ENCODE results near the gene ADAMTS16. TPM values are rescaled to one million over a fixed set of nuclear protein-coding genes. Genes with fewer than 3 reads are reported as not detected.

ADAMTS16 gene
- total RNA-seq, 2 donors from 2014 or later: 0.11 TPM; not detected in 1

- Histone ChIP-seq H3K36me3 (no peaks in the 10 kb centered on the region), H3K27me3 (replicated peaks; ENCODE audit: insufficient read depth) (no peaks in the 10 kb centered on the region), H3K27ac (no peak overlapping the region), H3K4me3 (no peak overlapping the region), H3K9me3 (no peaks in the 10 kb centered on the region), H3K4me1 (replicated peaks) (no peaks in the 10 kb centered on the region)
- 56% methylated on average over 10 of the region's 10 CpGs for WGBS
- intact Hi-C loops (cut with DNase I): no loop called here
- DNase-seq (ENCODE audit: low spot score): no peak
- TF ChIP-seq POLR2A (IDR thresholded peaks at IDR 0.05): no peak
- TF ChIP-seq POLR2AphosphoS5 (IDR thresholded peaks at IDR 0.05): no peak
Measured at GRCh38 chr5:5353681-5354080, 213.6 kb downstream of the ADAMTS16 start.

- Histone ChIP-seq H3K9me3 (no peaks in the 10 kb centered on the region), H3K4me1 (replicated peaks) (no peaks in the 10 kb centered on the region), H3K36me3 (no peaks in the 10 kb centered on the region), H3K4me3 (no peak overlapping the region), H3K27me3 (replicated peaks; ENCODE audit: insufficient read depth) (no peaks in the 10 kb centered on the region), H3K27ac (no peak overlapping the region)
- intact Hi-C loops (cut with DNase I): no loop called here
- TF ChIP-seq POLR2A (IDR thresholded peaks at IDR 0.05): no peak
- TF ChIP-seq POLR2AphosphoS5 (IDR thresholded peaks at IDR 0.05): no peak
- TF ChIP-seq CTCF (IDR thresholded peaks at IDR 0.05): no peak
- DNase-seq (ENCODE audit: low spot score): no peak
Measured at GRCh38 chr5:5356765-5357164, 216.6 kb downstream of the ADAMTS16 start.

- no peak for TF ChIP-seq POLR2AphosphoS5 (IDR thresholded peaks at IDR 0.05)
- TF ChIP-seq CTCF (IDR thresholded peaks at IDR 0.05): no peak
- no peak for TF ChIP-seq POLR2A (IDR thresholded peaks at IDR 0.05)
- no peaks in the 10 kb centered on the region for H3K9me3 ChIP-seq
- WGBS: 87% methylated on average over 9 of the region's 9 CpGs
Measured at GRCh38 chr5:5359618-5360017, 219.5 kb downstream of the ADAMTS16 start.

GRCh38 chr5:5360363-5360940, 220.3 kb downstream of the ADAMTS16 start:
- WGBS: 88% methylated on average over 8 of the region's 8 CpGs
- no peak for TF ChIP-seq POLR2AphosphoS5 (IDR thresholded peaks at IDR 0.05)
- H3K36me3 ChIP-seq: no peaks in the 10 kb centered on the region
- intact Hi-C loops (cut with DNase I): no loop called here
- no peak overlapping the region for H3K4me3 ChIP-seq
- no peaks in the 10 kb centered on the region for H3K4me1 ChIP-seq (replicated peaks)
- no peak for DNase-seq (ENCODE audit: low spot score)
- no peak overlapping the region for H3K27ac ChIP-seq
- H3K27me3 ChIP-seq (replicated peaks; ENCODE audit: insufficient read depth): no peaks in the 10 kb centered on the region
- H3K9me3 ChIP-seq: no peaks in the 10 kb centered on the region

More at GRCh38 chr5:5359618-5360017, 219.5 kb downstream of the ADAMTS16 start:
- no peak for DNase-seq (ENCODE audit: low spot score)
- intact Hi-C loops (cut with DNase I): no loop called here
- no peaks in the 10 kb centered on the region for H3K4me1 ChIP-seq (replicated peaks)
- no peak overlapping the region for H3K4me3 ChIP-seq
- no peaks in the 10 kb centered on the region for H3K36me3 ChIP-seq
- no peak overlapping the region for H3K27ac ChIP-seq
- no peaks in the 10 kb centered on the region for H3K27me3 ChIP-seq (replicated peaks; ENCODE audit: insufficient read depth)

GRCh38 chr5:5360941-5361520, 220.9 kb downstream of the ADAMTS16 start:
- no peak for DNase-seq (ENCODE audit: low spot score)
- no peaks in the 10 kb centered on the region for H3K36me3 ChIP-seq
- TF ChIP-seq CTCF (IDR thresholded peaks at IDR 0.05) (no peak), POLR2A (IDR thresholded peaks at IDR 0.05) (no peak), POLR2AphosphoS5 (IDR thresholded peaks at IDR 0.05) (no peak)
- H3K27me3 ChIP-seq (replicated peaks; ENCODE audit: insufficient read depth): no peaks in the 10 kb centered on the region
- no peaks in the 10 kb centered on the region for H3K4me1 ChIP-seq (replicated peaks)
- 62% methylated on average over 10 of the region's 10 CpGs for WGBS
- H3K4me3 ChIP-seq: no peak overlapping the region
- no peaks in the 10 kb centered on the region for H3K9me3 ChIP-seq
- H3K27ac ChIP-seq: no peak overlapping the region
- intact Hi-C loops (cut with DNase I): no loop called here

GRCh38 chr5:5363045-5363444, 222.9 kb downstream of the ADAMTS16 start:
- H3K4me3 ChIP-seq: no peak overlapping the region
- H3K27me3 ChIP-seq (replicated peaks; ENCODE audit: insufficient read depth): no peaks in the 10 kb centered on the region
- no peak for DNase-seq (ENCODE audit: low spot score)
- TF ChIP-seq CTCF (IDR thresholded peaks at IDR 0.05) (no peak), POLR2A (IDR thresholded peaks at IDR 0.05) (no peak), POLR2AphosphoS5 (IDR thresholded peaks at IDR 0.05) (no peak)
- H3K4me1 ChIP-seq (replicated peaks): no peaks in the 10 kb centered on the region
- H3K36me3 ChIP-seq: no peaks in the 10 kb centered on the region
- H3K27ac ChIP-seq: no peak overlapping the region
- intact Hi-C loops (cut with DNase I): no loop called here
- 89% methylated on average over 3 of the region's 3 CpGs for WGBS
- no peaks in the 10 kb centered on the region for H3K9me3 ChIP-seq
